Spleen (tissue), 11 donors: Measurements from ENCODE around the gene WAC. TPM values are rescaled to one million over a fixed set of nuclear protein-coding genes. Genes with fewer than 3 reads are reported as not detected.
A peak's percentile ranks its signal among the peaks of the same experiment; 100 is the strongest.

Source experiments
- DNase-seq: peaks from one replicate; pipeline ENCODE4 v3.0.0-alpha.2; 2020
- H3K27ac ChIP-seq, 8 donors: fragments of 200-600 bp; sonication (generic) in 7 of 8; 1 replicate in 4 of 8; 2 replicates in 4 of 8; pipeline versions ENCODE4 v1.5.0 to v1.8.0; 2016 to 2021; ENCODE audit warnings: inconsistent platforms in 4 of 8, mild to moderate bottlenecking in 4 of 8, moderate library complexity in 1 of 8
- H3K27me3 ChIP-seq, 7 donors: fragments of 200-600 bp; sonication (generic) in 6 of 7; replicated peaks in 1 of 7; 1 replicate in 4 of 7; 2 replicates in 3 of 7; pipeline versions ENCODE4 v1.5.0 to v1.8.0; 2016 to 2021; ENCODE audit warnings: inconsistent platforms in 3 of 7, mild to moderate bottlenecking in 1 of 7
- H3K36me3 ChIP-seq, 6 donors: fragments of 200-600 bp; sonication (generic) in 5 of 6; 1 replicate in 4 of 6; 2 replicates in 2 of 6; pipeline versions ENCODE4 v1.5.0 to v1.8.0; 2016 to 2021; ENCODE audit warnings: inconsistent platforms in 2 of 6
- H3K4me1 ChIP-seq, 6 donors: fragments of 200-600 bp; sonication (generic) in 5 of 6; 1 replicate in 3 of 6; 2 replicates in 3 of 6; pipeline versions ENCODE4 v1.5.0 to v1.8.0; 2016 to 2021; ENCODE audit warnings: inconsistent platforms in 3 of 6
- H3K4me3 ChIP-seq, 8 donors: fragments of 200-600 bp; sonication (generic) in 7 of 8; 1 replicate in 4 of 8; 2 replicates in 4 of 8; pipeline versions ENCODE4 v1.5.0 to v1.8.0; 2016 to 2021; ENCODE audit warnings: inconsistent platforms in 4 of 8, mild to moderate bottlenecking in 4 of 8, moderate library complexity in 2 of 8
- H3K9me3 ChIP-seq, 8 donors: fragments of 200-600 bp; sonication (generic) in 7 of 8; 1 replicate in 4 of 8; 2 replicates in 4 of 8; pipeline versions ENCODE4 v1.5.0 to v1.8.0; 2016 to 2021; ENCODE audit warnings: inconsistent platforms in 4 of 8
- POLR2A ChIP-seq, 3 donors: fragments of 450-650 bp; IDR thresholded peaks; one replicate each; pipeline ENCODE4 v1.5.1; 2017; ENCODE audit warnings: antibody characterized with exemption in 3 of 3, mild to moderate bottlenecking in 1 of 3
- POLR2AphosphoS5 ChIP-seq, 3 donors: sonication (generic); formaldehyde crosslinking; IDR thresholded peaks; one replicate each; pipeline ENCODE4 v1.5.1; 2017; ENCODE audit warnings: antibody characterized with exemption in 3 of 3
- WGBS, 5 donors: extraction: QIAGEN DNeasy Blood & Tissue Kit in 3 of 5; methylation state at CpG; one replicate each; pipeline versions ENCODE4 v1.1.5 to v1.1.7; 2013 to 2018; 5-methylcytosine and 5-hydroxymethylcytosine counted together
- intact Hi-C: fragments of 100-400 bp; cut with DNase I; formaldehyde crosslinking; loops from one replicate; pipeline ENCODE4 v1.15.0; 2023; ENCODE audit warnings: low total_unique reads
- polyA plus RNA-seq, 3 donors: library from polyadenylated mRNA; stranded (reverse); fragments of 200-250 nt; gene quantifications; one replicate each; pipeline ENCODE4 v1.2.1, GENCODE V29; 2013
- total RNA-seq, 7 donors: library from RNA; depleted of rRNA in 3 of 7; stranded (reverse); fragments of >200 nt in 3 of 7; fragmentation: NEBNext Ultra II Directional in 4 of 7; extraction: Animal tissue kit (Norgen Biotek cat#: 25700) in 4 of 7; gene quantifications; one replicate each; pipeline versions ENCODE4 v1.1.0 to v1.2.1, GENCODE V29; 2016 to 2021
- TF ChIP-seq, protein P1 (sequence below), 11 experiments: fragments of 200-600 bp in 7 of 11; fragments of 450-650 bp in 4 of 11; sonication (generic) in 4 of 11; IDR thresholded peaks in 8 of 11; conservative IDR thresholded peaks in 3 of 11; 1 replicate in 7 of 11; 2 replicates in 4 of 11; pipeline versions ENCODE4 v1.4.0 to v1.8.0; 2016 to 2021; ENCODE audit warnings: antibody characterized with exemption in 11 of 11, inconsistent platforms in 4 of 11, mild to moderate bottlenecking in 1 of 11
- donor health status: healthy with polysubstance abuse.
- donor health status: DM: no; HTN: no; CAD: no; lungs with moderate emphysema.
- donor health status: DM: no; HTN: no; CAD: no.
- donor health status: Bipolar disorder and iron deficiency.
- donor health status: healthy.
- donor health status: DM: no; HTN: no; CAD: no.
- donor health status: DM: yes; HTN: yes; CAD: no.

The WAC gene
- total and polyA plus RNA-seq, 10 donors: 29.6 to 181 (median 142) TPM

DNA sequence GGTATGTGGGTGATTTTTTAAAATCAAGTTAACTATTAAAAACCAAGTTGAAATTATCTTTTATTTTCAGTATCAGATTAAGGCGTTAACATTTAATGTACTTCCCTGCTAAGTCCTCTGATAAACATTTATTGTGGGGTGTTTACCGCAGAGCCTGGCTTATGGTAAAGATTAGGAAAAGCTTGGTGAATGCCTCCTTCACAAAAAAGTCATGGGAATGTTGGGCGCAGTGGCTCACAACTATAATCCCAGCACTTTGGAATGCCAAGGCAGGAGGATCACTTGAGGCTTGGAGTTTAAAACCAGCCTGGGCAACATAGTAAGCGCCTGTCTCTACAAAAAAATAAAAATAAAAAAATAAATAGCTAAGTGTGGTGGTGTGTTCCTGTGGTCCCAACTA is 53.3 kb downstream of the WAC start:
- no peak for TF ChIP-seq POLR2A (IDR thresholded peaks at IDR 0.05)
- TF ChIP-seq, protein P1, sequence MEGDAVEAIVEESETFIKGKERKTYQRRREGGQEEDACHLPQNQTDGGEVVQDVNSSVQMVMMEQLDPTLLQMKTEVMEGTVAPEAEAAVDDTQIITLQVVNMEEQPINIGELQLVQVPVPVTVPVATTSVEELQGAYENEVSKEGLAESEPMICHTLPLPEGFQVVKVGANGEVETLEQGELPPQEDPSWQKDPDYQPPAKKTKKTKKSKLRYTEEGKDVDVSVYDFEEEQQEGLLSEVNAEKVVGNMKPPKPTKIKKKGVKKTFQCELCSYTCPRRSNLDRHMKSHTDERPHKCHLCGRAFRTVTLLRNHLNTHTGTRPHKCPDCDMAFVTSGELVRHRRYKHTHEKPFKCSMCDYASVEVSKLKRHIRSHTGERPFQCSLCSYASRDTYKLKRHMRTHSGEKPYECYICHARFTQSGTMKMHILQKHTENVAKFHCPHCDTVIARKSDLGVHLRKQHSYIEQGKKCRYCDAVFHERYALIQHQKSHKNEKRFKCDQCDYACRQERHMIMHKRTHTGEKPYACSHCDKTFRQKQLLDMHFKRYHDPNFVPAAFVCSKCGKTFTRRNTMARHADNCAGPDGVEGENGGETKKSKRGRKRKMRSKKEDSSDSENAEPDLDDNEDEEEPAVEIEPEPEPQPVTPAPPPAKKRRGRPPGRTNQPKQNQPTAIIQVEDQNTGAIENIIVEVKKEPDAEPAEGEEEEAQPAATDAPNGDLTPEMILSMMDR (IDR thresholded peaks at IDR 0.05 in 8 of 11, conservative IDR thresholded peaks at IDR 0.05 in 3 of 11): no peak
- no peak for TF ChIP-seq POLR2AphosphoS5 (IDR thresholded peaks at IDR 0.05)
- DNase-seq: no peak
- Histone ChIP-seq H3K27ac (peak overlapping the region in 1 of 8 donors; percentile 43), H3K36me3 (peaks cover 0 to 100% (median 58%) of the 10 kb centered on the region in 6 donors), H3K4me1 (peaks cover 17 to 83% (median 55%) of the 10 kb centered on the region in 6 donors), H3K4me3 (no peak overlapping the region), H3K9me3 (no peaks in the 10 kb centered on the region), H3K27me3 (no peaks in the 10 kb centered on the region)
- intact Hi-C loops: loop anchor here (10.0 kb wide), 1 partner anchor 51 kb away; the partner anchor contains the start of gene WAC
- 94 to 99% (median 98%) methylated on average over 4 of the region's 4 CpGs for WGBS, 5 donors

- 59 to 74% (median 67%) methylated on average over 5 of the region's 5 CpGs for WGBS, 5 donors
- no peak overlapping the region for H3K4me3 ChIP-seq
- peak overlapping the region in 4 of 8 donors; percentile 24 to 43 (median 38) for H3K27ac ChIP-seq
- TF ChIP-seq, protein P1 (IDR thresholded peaks at IDR 0.05 in 8 of 11, conservative IDR thresholded peaks at IDR 0.05 in 3 of 11): no peak
- no peak for TF ChIP-seq POLR2AphosphoS5 (IDR thresholded peaks at IDR 0.05)
- TF ChIP-seq POLR2A (IDR thresholded peaks at IDR 0.05): no peak
- H3K4me1 ChIP-seq: peaks cover 15 to 82% (median 46%) of the 10 kb centered on the region in 6 donors
- H3K36me3 ChIP-seq: peaks cover 0 to 100% (median 67%) of the 10 kb centered on the region in 6 donors
- intact Hi-C loops: loop anchor here (10.0 kb wide), 1 partner anchor 53 kb away; the partner anchor contains the start of gene WAC
- H3K9me3 ChIP-seq: no peaks in the 10 kb centered on the region
- DNase-seq: no peak
- H3K27me3 ChIP-seq: no peaks in the 10 kb centered on the region
Observed at GRCh38 chr10:28587270-28587969, 54.5 kb downstream of the WAC start.

DNA sequence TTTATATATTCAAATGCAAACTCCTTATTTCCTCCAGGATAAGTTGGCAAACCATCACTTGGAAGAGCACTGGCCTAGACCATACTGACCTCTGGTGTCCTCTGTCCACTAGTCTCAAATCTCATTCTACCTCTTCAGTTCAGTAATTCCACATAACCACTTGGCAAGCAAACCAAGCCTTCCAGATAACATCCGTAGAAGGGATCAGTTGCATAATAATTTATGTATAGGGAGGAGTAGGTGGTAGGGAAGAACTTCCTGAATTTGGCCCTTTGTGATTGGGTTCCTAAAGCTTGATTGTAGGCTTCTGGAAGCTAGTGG is 55.0 kb downstream of the WAC start:
- peaks cover 0 to 100% (median 71%) of the 10 kb centered on the region in 6 donors for H3K36me3 ChIP-seq
- intact Hi-C loops: loop anchor here (10.0 kb wide), 1 partner anchor 53 kb away; the partner anchor contains the start of gene WAC
- 16 to 56% (median 29%) methylated on average over 1 of the region's 1 CpG for WGBS, 5 donors

DNA sequence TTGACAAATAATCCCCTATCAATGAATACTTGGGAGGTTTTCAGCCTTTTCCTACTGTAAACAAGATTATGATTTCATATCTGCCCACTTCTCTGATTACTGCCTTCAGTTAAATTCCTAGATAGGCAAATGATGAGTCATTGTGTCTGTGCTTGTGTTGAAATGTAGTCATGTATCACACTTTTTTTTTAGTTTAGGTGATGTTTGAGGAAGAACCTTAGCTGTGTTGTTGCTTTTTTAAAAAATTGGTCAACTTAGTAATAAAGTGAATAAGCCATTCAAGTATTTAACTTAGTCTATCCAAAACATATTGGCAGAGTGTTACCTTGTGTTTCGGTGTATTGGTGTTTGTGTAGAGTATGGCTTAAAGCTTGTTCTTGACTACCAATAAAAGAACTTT is 60.0 kb downstream of the WAC start:
- no peak overlapping the region for H3K4me3 ChIP-seq
- DNase-seq: no peak
- no peak for TF ChIP-seq POLR2AphosphoS5 (IDR thresholded peaks at IDR 0.05)
- TF ChIP-seq, protein P1 (IDR thresholded peaks at IDR 0.05 in 8 of 11, conservative IDR thresholded peaks at IDR 0.05 in 3 of 11): no peak
- TF ChIP-seq POLR2A (IDR thresholded peaks at IDR 0.05): no peak
- H3K9me3 ChIP-seq: no peaks in the 10 kb centered on the region
- peak overlapping the region in 1 of 8 donors; percentile 21 for H3K27ac ChIP-seq
- H3K27me3 ChIP-seq: no peaks in the 10 kb centered on the region
- peaks cover 5 to 80% (median 43%) of the 10 kb centered on the region in 6 donors for H3K4me1 ChIP-seq
- 93 to 100% (median 96%) methylated on average over 1 of the region's 1 CpG for WGBS, 5 donors
- intact Hi-C loops: no loop called here
- H3K36me3 ChIP-seq: peaks cover 0 to 95% (median 46%) of the 10 kb centered on the region in 6 donors

More for the DNA sequence above, 55.0 kb downstream of the WAC start:
- peak overlapping the region in 5 of 8 donors; percentile 13 to 43 (median 28) for H3K27ac ChIP-seq
- H3K27me3 ChIP-seq: no peaks in the 10 kb centered on the region
- no peaks in the 10 kb centered on the region for H3K9me3 ChIP-seq
- no peak overlapping the region for H3K4me3 ChIP-seq
- no peak for DNase-seq
- TF ChIP-seq POLR2A (IDR thresholded peaks at IDR 0.05) (no peak), POLR2AphosphoS5 (IDR thresholded peaks at IDR 0.05) (peak in 1 of 3 donors; percentile 16)
- TF ChIP-seq, protein P1 (IDR thresholded peaks at IDR 0.05 in 8 of 11, conservative IDR thresholded peaks at IDR 0.05 in 3 of 11): peak in 1 of 11 experiments; percentile 9
- H3K4me1 ChIP-seq: peaks cover 15 to 82% (median 47%) of the 10 kb centered on the region in 6 donors
